Measurements from ENCODE around the gene HOXB8. TPM values are rescaled to one million over a fixed set of nuclear protein-coding genes. Genes with fewer than 3 reads are reported as not detected.

The HOXB8 gene
- polyA plus RNA-seq, 1 donor from 2014 or later = not detected

GRCh38 chr17:48567646-48568354 lies 47.3 kb downstream of the HOXB8 start:
- H3F3A ChIP-seq (ENCODE audit: insufficient read depth, low read length, poor library complexity, severe bottlenecking) = no peaks in the 10 kb centered on the region
- H3K27me3 ChIP-seq (ENCODE audit: insufficient read depth, low read depth, low read length) = peaks cover 99% of the 10 kb centered on the region
- H3K4me3 ChIP-seq (ENCODE audit: low read length) = no peak overlapping the region
- H3K9me2 ChIP-seq (ENCODE audit: insufficient read depth, low read length) = no peaks in the 10 kb centered on the region
- H3K79me2 ChIP-seq (replicated peaks; ENCODE audit: insufficient read depth, low read length) = no peaks in the 10 kb centered on the region
- no peaks in the 10 kb centered on the region for H4K20me1 ChIP-seq (ENCODE audit: insufficient read depth)
- no peaks in the 10 kb centered on the region for H3K36me3 ChIP-seq (ENCODE audit: insufficient read depth, low read length)
- TF ChIP-seq, protein P1, sequence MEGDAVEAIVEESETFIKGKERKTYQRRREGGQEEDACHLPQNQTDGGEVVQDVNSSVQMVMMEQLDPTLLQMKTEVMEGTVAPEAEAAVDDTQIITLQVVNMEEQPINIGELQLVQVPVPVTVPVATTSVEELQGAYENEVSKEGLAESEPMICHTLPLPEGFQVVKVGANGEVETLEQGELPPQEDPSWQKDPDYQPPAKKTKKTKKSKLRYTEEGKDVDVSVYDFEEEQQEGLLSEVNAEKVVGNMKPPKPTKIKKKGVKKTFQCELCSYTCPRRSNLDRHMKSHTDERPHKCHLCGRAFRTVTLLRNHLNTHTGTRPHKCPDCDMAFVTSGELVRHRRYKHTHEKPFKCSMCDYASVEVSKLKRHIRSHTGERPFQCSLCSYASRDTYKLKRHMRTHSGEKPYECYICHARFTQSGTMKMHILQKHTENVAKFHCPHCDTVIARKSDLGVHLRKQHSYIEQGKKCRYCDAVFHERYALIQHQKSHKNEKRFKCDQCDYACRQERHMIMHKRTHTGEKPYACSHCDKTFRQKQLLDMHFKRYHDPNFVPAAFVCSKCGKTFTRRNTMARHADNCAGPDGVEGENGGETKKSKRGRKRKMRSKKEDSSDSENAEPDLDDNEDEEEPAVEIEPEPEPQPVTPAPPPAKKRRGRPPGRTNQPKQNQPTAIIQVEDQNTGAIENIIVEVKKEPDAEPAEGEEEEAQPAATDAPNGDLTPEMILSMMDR (IDR thresholded peaks at IDR 0.05; ENCODE audit: poor library complexity, severe bottlenecking) = no peak
- no peak for TF ChIP-seq TAF1 (IDR thresholded peaks at IDR 0.05; ENCODE audit: low read depth)
- TF ChIP-seq POLR2AphosphoS5 (IDR thresholded peaks at IDR 0.05) = no peak
- TF ChIP-seq, protein P2, sequence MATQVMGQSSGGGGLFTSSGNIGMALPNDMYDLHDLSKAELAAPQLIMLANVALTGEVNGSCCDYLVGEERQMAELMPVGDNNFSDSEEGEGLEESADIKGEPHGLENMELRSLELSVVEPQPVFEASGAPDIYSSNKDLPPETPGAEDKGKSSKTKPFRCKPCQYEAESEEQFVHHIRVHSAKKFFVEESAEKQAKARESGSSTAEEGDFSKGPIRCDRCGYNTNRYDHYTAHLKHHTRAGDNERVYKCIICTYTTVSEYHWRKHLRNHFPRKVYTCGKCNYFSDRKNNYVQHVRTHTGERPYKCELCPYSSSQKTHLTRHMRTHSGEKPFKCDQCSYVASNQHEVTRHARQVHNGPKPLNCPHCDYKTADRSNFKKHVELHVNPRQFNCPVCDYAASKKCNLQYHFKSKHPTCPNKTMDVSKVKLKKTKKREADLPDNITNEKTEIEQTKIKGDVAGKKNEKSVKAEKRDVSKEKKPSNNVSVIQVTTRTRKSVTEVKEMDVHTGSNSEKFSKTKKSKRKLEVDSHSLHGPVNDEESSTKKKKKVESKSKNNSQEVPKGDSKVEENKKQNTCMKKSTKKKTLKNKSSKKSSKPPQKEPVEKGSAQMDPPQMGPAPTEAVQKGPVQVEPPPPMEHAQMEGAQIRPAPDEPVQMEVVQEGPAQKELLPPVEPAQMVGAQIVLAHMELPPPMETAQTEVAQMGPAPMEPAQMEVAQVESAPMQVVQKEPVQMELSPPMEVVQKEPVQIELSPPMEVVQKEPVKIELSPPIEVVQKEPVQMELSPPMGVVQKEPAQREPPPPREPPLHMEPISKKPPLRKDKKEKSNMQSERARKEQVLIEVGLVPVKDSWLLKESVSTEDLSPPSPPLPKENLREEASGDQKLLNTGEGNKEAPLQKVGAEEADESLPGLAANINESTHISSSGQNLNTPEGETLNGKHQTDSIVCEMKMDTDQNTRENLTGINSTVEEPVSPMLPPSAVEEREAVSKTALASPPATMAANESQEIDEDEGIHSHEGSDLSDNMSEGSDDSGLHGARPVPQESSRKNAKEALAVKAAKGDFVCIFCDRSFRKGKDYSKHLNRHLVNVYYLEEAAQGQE (IDR thresholded peaks at IDR 0.05; ENCODE audit: borderline replicate concordance) = no peak
- TF ChIP-seq EZH2 (IDR thresholded peaks at IDR 0.05; ENCODE audit: borderline replicate concordance, insufficient read depth, low read length, poor library complexity, severe bottlenecking) = no peak
- no peak for TF ChIP-seq MXI1 (conservative IDR thresholded peaks at IDR 0.05; ENCODE audit: poor library complexity, severe bottlenecking)
- no peak for TF ChIP-seq SMC3 (conservative IDR thresholded peaks at IDR 0.05; ENCODE audit: poor library complexity)
- TF ChIP-seq EP300 (conservative IDR thresholded peaks at IDR 0.05; ENCODE audit: poor library complexity, severe bottlenecking) = no peak
- TF ChIP-seq RAD21 (conservative IDR thresholded peaks at IDR 0.05) = no peak
- no peak overlapping the region for H3K4me2 ChIP-seq (ENCODE audit: low read length)
- H3K9ac ChIP-seq (ENCODE audit: low read length) = no peak overlapping the region
- H3K27ac ChIP-seq (ENCODE audit: low read length) = no peak overlapping the region
- H3K9me3 ChIP-seq (ENCODE audit: low read length) = no peaks in the 10 kb centered on the region
- H2AFZ ChIP-seq (ENCODE audit: low read depth, low read length) = no peak overlapping the region

- Histone ChIP-seq H3K9me2 (ENCODE audit: insufficient read depth, low read length) (no peaks in the 10 kb centered on the region), H3K4me3 (ENCODE audit: low read length) (no peak overlapping the region), H3K36me3 (ENCODE audit: insufficient read depth, low read length) (no peaks in the 10 kb centered on the region), H3K79me2 (replicated peaks; ENCODE audit: insufficient read depth, low read length) (no peaks in the 10 kb centered on the region), H2AFZ (ENCODE audit: low read depth, low read length) (no peak overlapping the region), H3K4me2 (ENCODE audit: low read length) (no peak overlapping the region), H3K27ac (ENCODE audit: low read length) (no peak overlapping the region), H3F3A (ENCODE audit: insufficient read depth, low read length, poor library complexity, severe bottlenecking) (no peaks in the 10 kb centered on the region), H3K9ac (ENCODE audit: low read length) (no peak overlapping the region), H3K9me3 (ENCODE audit: low read length) (no peaks in the 10 kb centered on the region), H3K27me3 (ENCODE audit: insufficient read depth, low read depth, low read length) (peaks cover 99% of the 10 kb centered on the region), H4K20me1 (ENCODE audit: insufficient read depth) (no peaks in the 10 kb centered on the region)
- TF ChIP-seq MXI1 (conservative IDR thresholded peaks at IDR 0.05; ENCODE audit: poor library complexity, severe bottlenecking) (no peak), SMC3 (conservative IDR thresholded peaks at IDR 0.05; ENCODE audit: poor library complexity) (no peak), EZH2 (IDR thresholded peaks at IDR 0.05; ENCODE audit: borderline replicate concordance, insufficient read depth, low read length, poor library complexity, severe bottlenecking) (no peak), RAD21 (conservative IDR thresholded peaks at IDR 0.05) (no peak)
- TF ChIP-seq, protein P2 (IDR thresholded peaks at IDR 0.05; ENCODE audit: borderline replicate concordance) = no peak
Measured at GRCh38 chr17:48567209-48567608, 47.9 kb downstream of the HOXB8 start.

Data from neural cell (in vitro differentiated cells).